OCI-LY3 (cell line): ENCODE measurements around the gene CTTNBP2NL.
"Not testable (repeated sequence)": the region's sequence is repeated elsewhere in the genome, so short reads cannot be mapped to it uniquely, and the experiment has no call there.

Experiments used
- H2AFZ ChIP-seq: fragments of 200-600, 300-600 bp; shearing (Covaris generic); 2 replicates; pipeline ENCODE4 v1.6.0; 2014; ENCODE audit warnings: antibody characterized with exemption, low read depth, low read length
- H3K27ac ChIP-seq: fragments of 200-600, 300-600 bp; sonication (generic); 2 replicates; pipeline ENCODE4 v1.5.1; 2014; ENCODE audit warnings: mild to moderate bottlenecking, low read length, moderate library complexity, mixed read lengths
- H3K27me3 ChIP-seq: fragments of 200-600, 300-600 bp; sonication (generic); 2 replicates; pipeline ENCODE4 v1.6.1; 2014; ENCODE audit warnings: low read depth, low read length, mixed read lengths
- H3K36me3 ChIP-seq: fragments of 200-600, 300-600 bp; sonication (generic); replicated peaks from 2 replicates; pipeline ENCODE3; 2014; ENCODE audit warnings: low read depth, low read length, mixed read lengths
- H3K4me1 ChIP-seq: fragments of 300-600, 200-600 bp; sonication (generic); 2 replicates; pipeline ENCODE4 v1.6.1; 2014; ENCODE audit warnings: low read length, mixed read lengths
- H3K4me2 ChIP-seq: fragments of 200-600, 300-600 bp; sonication (generic); 2 replicates; pipeline ENCODE4 v1.6.1; 2014; ENCODE audit warnings: low read length, mixed read lengths
- H3K4me3 ChIP-seq: fragments of 300-600, 200-600 bp; sonication (generic); 2 replicates; pipeline ENCODE4 v1.5.1; 2014; ENCODE audit warnings: antibody characterized with exemption, mild to moderate bottlenecking, low read length, moderate library complexity
- H3K79me2 ChIP-seq: fragments of 300-600, 200-600 bp; shearing (Covaris generic); 2 replicates; pipeline ENCODE4 v1.6.1; 2014; ENCODE audit warnings: mild to moderate bottlenecking, low read length, mixed read lengths
- H3K9ac ChIP-seq: fragments of 300-600, 200-600 bp; shearing (Covaris generic); 2 replicates; pipeline ENCODE4 v1.6.0; 2014; ENCODE audit warnings: mild to moderate bottlenecking, low read length, moderate library complexity
- H3K9me3 ChIP-seq: fragments of 200-600, 300-600 bp; shearing (Covaris generic); 2 replicates; pipeline ENCODE4 v1.6.1; 2014; ENCODE audit warnings: low read length, mixed read lengths; ENCODE audit not compliant: insufficient read depth
- H4K20me1 ChIP-seq: fragments of 200-600, 300-600 bp; sonication (generic); 2 replicates; pipeline ENCODE4 v1.6.1; 2016; ENCODE audit warnings: low read length, mixed read lengths; ENCODE audit not compliant: insufficient read depth
- EZH2phosphoT487 ChIP-seq: fragments of 200-600 bp; shearing (Covaris generic); IDR thresholded peaks from 2 replicates; pipeline ENCODE4 v1.6.1; 2018; ENCODE audit warnings: antibody characterized with exemption, mixed run types, low read depth
- TF ChIP-seq, protein P1 (sequence below): fragments of 200-600, 300-600 bp; sonication (generic); IDR thresholded peaks from 2 replicates; pipeline ENCODE4 v1.5.1; 2014; ENCODE audit warnings: antibody characterized with exemption, low read length, low read depth

CTTNBP2NL gene

DNA sequence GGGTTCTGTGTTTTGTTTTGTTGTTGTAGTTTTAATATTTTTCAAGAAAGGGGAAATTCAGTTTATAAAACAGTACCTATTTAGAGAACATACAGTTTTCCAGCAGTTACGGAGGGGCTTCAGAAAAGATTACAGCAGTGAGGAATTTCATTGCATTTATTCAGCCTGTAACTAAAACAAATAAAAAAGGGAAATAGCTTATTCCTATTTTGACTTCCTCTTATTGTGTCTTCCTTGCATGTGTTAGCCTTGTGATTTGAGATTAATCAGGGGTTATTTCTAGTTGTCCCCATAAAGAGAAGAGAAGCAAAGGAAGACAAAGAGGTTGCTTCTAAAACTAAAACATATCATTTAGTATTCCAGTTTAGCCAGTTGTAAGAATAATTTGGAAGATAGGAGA lies 35.0 kb downstream of the CTTNBP2NL start:
- Histone ChIP-seq H4K20me1 (no peaks in the 10 kb centered on the region), H2AFZ (no peak overlapping the region), H3K9ac (no peak overlapping the region), H3K27ac (no peak overlapping the region), H3K4me3 (no peak overlapping the region), H3K4me1 (no peaks in the 10 kb centered on the region), H3K79me2 (no peaks in the 10 kb centered on the region), H3K36me3 (no peaks in the 10 kb centered on the region), H3K9me3 (no peaks in the 10 kb centered on the region), H3K27me3 (no peaks in the 10 kb centered on the region), H3K4me2 (no peak overlapping the region)
- TF ChIP-seq, protein P1, sequence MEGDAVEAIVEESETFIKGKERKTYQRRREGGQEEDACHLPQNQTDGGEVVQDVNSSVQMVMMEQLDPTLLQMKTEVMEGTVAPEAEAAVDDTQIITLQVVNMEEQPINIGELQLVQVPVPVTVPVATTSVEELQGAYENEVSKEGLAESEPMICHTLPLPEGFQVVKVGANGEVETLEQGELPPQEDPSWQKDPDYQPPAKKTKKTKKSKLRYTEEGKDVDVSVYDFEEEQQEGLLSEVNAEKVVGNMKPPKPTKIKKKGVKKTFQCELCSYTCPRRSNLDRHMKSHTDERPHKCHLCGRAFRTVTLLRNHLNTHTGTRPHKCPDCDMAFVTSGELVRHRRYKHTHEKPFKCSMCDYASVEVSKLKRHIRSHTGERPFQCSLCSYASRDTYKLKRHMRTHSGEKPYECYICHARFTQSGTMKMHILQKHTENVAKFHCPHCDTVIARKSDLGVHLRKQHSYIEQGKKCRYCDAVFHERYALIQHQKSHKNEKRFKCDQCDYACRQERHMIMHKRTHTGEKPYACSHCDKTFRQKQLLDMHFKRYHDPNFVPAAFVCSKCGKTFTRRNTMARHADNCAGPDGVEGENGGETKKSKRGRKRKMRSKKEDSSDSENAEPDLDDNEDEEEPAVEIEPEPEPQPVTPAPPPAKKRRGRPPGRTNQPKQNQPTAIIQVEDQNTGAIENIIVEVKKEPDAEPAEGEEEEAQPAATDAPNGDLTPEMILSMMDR, result no peak
- TF ChIP-seq EZH2phosphoT487, result no peak

GRCh38 chr1:112435448-112435847 lies 39.4 kb downstream of the CTTNBP2NL start:
- TF ChIP-seq, protein P1, result no peak
- TF ChIP-seq EZH2phosphoT487, result no peak
- Histone ChIP-seq H3K27me3 (no peaks in the 10 kb centered on the region), H3K79me2 (no peaks in the 10 kb centered on the region), H2AFZ (no peak overlapping the region), H4K20me1 (no peaks in the 10 kb centered on the region), H3K4me2 (no peak overlapping the region), H3K4me3 (no peak overlapping the region), H3K9ac (no peak overlapping the region), H3K36me3 (no peaks in the 10 kb centered on the region), H3K9me3 (no peaks in the 10 kb centered on the region), H3K4me1 (no peaks in the 10 kb centered on the region), H3K27ac (no peak overlapping the region)

DNA sequence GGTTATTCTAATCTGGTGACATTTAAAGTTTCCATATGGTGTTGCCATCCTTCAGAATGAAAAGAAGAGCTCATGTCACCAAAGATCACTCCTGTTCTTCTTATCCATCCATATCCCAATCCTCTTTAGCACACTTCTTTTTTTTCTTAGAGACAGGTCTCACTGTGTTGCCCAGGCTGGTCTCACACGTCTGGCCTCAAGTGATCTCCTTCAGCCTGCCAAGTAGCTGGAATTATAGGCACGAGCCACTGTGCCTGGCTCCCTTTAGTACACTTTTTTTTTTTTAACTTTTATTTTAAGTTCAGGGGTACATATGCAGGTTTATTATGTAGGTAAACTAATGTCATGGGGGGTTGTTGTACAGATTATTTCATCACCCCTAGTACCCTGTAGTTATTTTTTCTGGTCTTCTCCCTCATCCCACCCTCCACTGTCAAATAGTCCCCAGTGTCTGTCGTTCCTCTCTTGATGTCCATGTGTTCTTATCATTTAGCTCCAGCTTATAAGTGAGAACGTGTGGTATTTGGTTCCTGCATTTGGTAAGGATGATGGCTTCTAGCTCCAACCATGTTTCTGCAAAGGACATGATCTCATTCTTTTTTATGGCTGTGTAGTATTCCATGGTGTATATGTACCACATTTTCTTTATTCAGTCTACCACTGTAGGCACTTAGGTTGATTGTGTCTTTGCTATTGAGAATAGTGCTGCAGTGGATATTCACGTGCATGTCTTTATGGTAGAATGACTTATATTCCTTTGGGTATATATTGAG lies 40.6 kb downstream of the CTTNBP2NL start:
- Histone ChIP-seq H3K4me2 (no peak overlapping the region), H3K79me2 (no peaks in the 10 kb centered on the region), H3K27me3 (no peaks in the 10 kb centered on the region), H4K20me1 (no peaks in the 10 kb centered on the region), H3K36me3 (no peaks in the 10 kb centered on the region), H3K27ac (no peak overlapping the region), H3K4me1 (no peaks in the 10 kb centered on the region), H3K4me3 (no peak overlapping the region), H2AFZ (no peak overlapping the region), H3K9ac (no peak overlapping the region), H3K9me3 (no peaks in the 10 kb centered on the region)
- no peak for TF ChIP-seq EZH2phosphoT487
- TF ChIP-seq, protein P1, result no peak

GRCh38 chr1:112438156-112438555 lies 42.1 kb downstream of the CTTNBP2NL start:
- H3K9me3 ChIP-seq, H3K4me2 ChIP-seq, H3K79me2 ChIP-seq, H3K27me3 ChIP-seq, H2AFZ ChIP-seq, H4K20me1 ChIP-seq, H3K27ac ChIP-seq, H3K4me3 ChIP-seq, H3K36me3 ChIP-seq, H3K9ac ChIP-seq, H3K4me1 ChIP-seq: not testable (repeated sequence)
